H1 (cell line): ENCODE measurements around the gene GZMM. TPM values are rescaled to one million over a fixed set of nuclear protein-coding genes. Genes with fewer than 3 reads are reported as not detected.

Source experiments
- BACH1 ChIP-seq: IDR thresholded peaks from 2 replicates; pipeline ENCODE4 v1.6.1; 2012; ENCODE audit warnings: low read length, improper control_type of control experiment
- CBX5 ChIP-seq: fragments of 300-800, 300-1000 bp; sonication (generic); IDR thresholded peaks from 2 replicates; pipeline ENCODE4 v1.7.1; 2016; ENCODE audit warnings: antibody characterized with exemption, low read length, low read depth
- CHD1 ChIP-seq: IDR thresholded peaks from 2 replicates; pipeline ENCODE4 v1.6.1; 2012; ENCODE audit warnings: low read depth, low read length, improper control_type of control experiment
- E2F6 ChIP-seq: IDR thresholded peaks from 2 replicates; pipeline ENCODE4 v1.6.1; 2012; ENCODE audit warnings: inconsistent platforms
- EP300 ChIP-seq, 2 experiments: IDR thresholded peaks; 1 replicate in 1 of 2; 2 replicates in 1 of 2; pipeline ENCODE4 v1.6.1; 2011 to 2012; ENCODE audit warnings: low read depth in 2 of 2, low read length in 2 of 2, mild to moderate bottlenecking in 2 of 2, borderline replicate concordance in 1 of 2, inconsistent platforms in 1 of 2, moderate library complexity in 1 of 2
- HDAC6 ChIP-seq: IDR thresholded peaks from one replicate; pipeline ENCODE4 v1.7.1; 2012; ENCODE audit warnings: low read depth, mild to moderate bottlenecking, inconsistent platforms, low read length, moderate library complexity
- KDM4A ChIP-seq: IDR thresholded peaks from one replicate; pipeline ENCODE4 v1.7.1; 2012; ENCODE audit warnings: low read depth, mild to moderate bottlenecking, moderate library complexity, low read length, inconsistent platforms; ENCODE audit not compliant: severe bottlenecking
- POLR2A ChIP-seq, 2 experiments: IDR thresholded peaks; 1 replicate in 1 of 2; 2 replicates in 1 of 2; pipeline ENCODE4 v1.6.1; 2011; ENCODE audit warnings: low read depth in 2 of 2, low read length in 2 of 2, mild to moderate bottlenecking in 2 of 2; ENCODE audit errors: control extremely low read depth in 1 of 2
- RAD21 ChIP-seq, 2 experiments: IDR thresholded peaks in 1 of 2; conservative IDR thresholded peaks in 1 of 2; 2 replicates each; pipeline ENCODE4 v1.6.1; 2011; ENCODE audit warnings: low read depth in 2 of 2, low read length in 2 of 2, improper control_type of control experiment in 1 of 2, inconsistent platforms in 1 of 2, mild to moderate bottlenecking in 1 of 2, moderate library complexity in 1 of 2
- SAP30 ChIP-seq: fragments of 300-600 bp; sonication (generic); IDR thresholded peaks from 2 replicates; pipeline ENCODE4 v1.7.1; 2012; ENCODE audit warnings: low read length, moderate library complexity, mild to moderate bottlenecking, inconsistent platforms; ENCODE audit not compliant: insufficient read depth, insufficient replicate concordance
- SRF ChIP-seq: IDR thresholded peaks from 2 replicates; pipeline ENCODE4 v1.6.1; 2011; ENCODE audit warnings: mild to moderate bottlenecking, low read depth, low read length, moderate library complexity
- TAF1 ChIP-seq: IDR thresholded peaks from 2 replicates; pipeline ENCODE4 v1.6.1; 2011; ENCODE audit warnings: mild to moderate bottlenecking, low read depth, low read length
- polyA plus RNA-seq, 7 experiments: library from polyadenylated mRNA; depleted of rRNA in 3 of 7; stranded (reverse) in 5 of 7; unstranded in 2 of 7; fragments of >200 nt in 5 of 7; fragments of 200-250 nt in 2 of 7; gene quantifications; 1 replicate in 5 of 7; 2 replicates in 1 of 7; 4 replicates in 1 of 7; pipeline versions ENCODE4 v1.2.1 to v1.2.3, GENCODE V29; 2011 to 2013; ENCODE audit warnings: missing spikeins in 2 of 7, mixed read lengths in 2 of 7
- total RNA-seq: library from RNA; stranded (reverse); fragmentation: NEBNext Ultra II Directional; extraction: Animal tissue kit (Norgen Biotek cat#: 25700); gene quantifications from 2 replicates; pipeline ENCODE4 v1.2.1, GENCODE V29; 2021

The GZMM gene
- total and polyA plus RNA-seq, 2 of the 8 experiments (the other 6 are each of a cell fraction or from before 2014, with no cell fraction given) = 0.09 to 0.32 TPM

GRCh38 chr19:510606-511100, 33.2 kb upstream of the GZMM start (continued):
- TF ChIP-seq KDM4A = no peak
- no peak for TF ChIP-seq CBX5
- TF ChIP-seq POLR2A (IDR thresholded peaks at IDR 0.05; ENCODE audit: control extremely low read depth in 1 of 2, low read depth in 2 of 2, low read length in 2 of 2) = no peak
- TF ChIP-seq BACH1 = no peak; the same call in 1 of the 2 replicates
- TF ChIP-seq SRF = no peak
- TF ChIP-seq CHD1 = no peak
- TF ChIP-seq TAF1 = no peak
- TF ChIP-seq E2F6 = peak; percentile 47; the same call in 1 of the 2 replicates
- no peak for TF ChIP-seq SAP30
- TF ChIP-seq HDAC6 = no peak
- TF ChIP-seq RAD21 (IDR thresholded peaks at IDR 0.05 in 1 of 2, conservative IDR thresholded peaks at IDR 0.05 in 1 of 2; ENCODE audit: low read depth in 2 of 2, low read length in 2 of 2) = peak; percentile 79 to 81
- no peak for TF ChIP-seq EP300 (IDR thresholded peaks at IDR 0.05; ENCODE audit: borderline replicate concordance in 1 of 2, low read depth in 2 of 2, low read length in 2 of 2)
